GM18867 (cell line): Measurements from ENCODE around the gene KIF18A.
"Not testable (repeated sequence)": the region's sequence is repeated elsewhere in the genome, so short reads cannot be mapped to it uniquely, and the experiment has no call there.

ENCODE experiments used
- ATAC-seq: cut with Tn5 transposase; IDR thresholded peaks from one replicate; pipeline ENCODE4 v1.9.1; 2021; ENCODE audit warnings: mild to moderate bottlenecking, moderate library complexity; ENCODE audit not compliant: unreplicated experiment

KIF18A gene

DNA sequence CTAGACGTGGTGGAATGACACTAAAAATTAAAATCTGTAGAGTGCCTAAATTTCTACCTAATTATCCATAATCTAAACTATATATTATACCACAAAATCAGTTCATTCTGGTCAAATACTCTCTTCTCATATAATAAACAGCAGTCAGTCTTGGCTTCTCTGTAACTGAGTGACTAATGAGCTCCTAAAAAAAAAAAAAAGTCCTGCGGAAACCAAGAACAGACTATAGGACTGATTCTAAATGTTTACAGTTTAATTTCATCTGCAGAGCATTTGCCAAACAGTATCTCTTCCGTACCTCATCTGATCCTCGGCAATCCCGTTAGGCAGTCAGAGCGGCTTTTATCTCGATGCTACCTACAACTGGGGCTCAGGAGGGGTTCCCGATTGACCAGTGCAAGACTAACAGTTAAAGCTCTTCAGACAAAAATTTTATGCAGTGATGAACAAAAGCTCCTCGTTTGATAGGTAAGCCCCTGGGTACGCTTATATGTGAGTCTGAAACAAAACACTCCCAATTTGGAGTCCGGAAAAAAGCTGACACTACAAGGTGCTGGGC is 686 bp downstream of the KIF18A start:
- peak; percentile 2 for ATAC-seq

DNA sequence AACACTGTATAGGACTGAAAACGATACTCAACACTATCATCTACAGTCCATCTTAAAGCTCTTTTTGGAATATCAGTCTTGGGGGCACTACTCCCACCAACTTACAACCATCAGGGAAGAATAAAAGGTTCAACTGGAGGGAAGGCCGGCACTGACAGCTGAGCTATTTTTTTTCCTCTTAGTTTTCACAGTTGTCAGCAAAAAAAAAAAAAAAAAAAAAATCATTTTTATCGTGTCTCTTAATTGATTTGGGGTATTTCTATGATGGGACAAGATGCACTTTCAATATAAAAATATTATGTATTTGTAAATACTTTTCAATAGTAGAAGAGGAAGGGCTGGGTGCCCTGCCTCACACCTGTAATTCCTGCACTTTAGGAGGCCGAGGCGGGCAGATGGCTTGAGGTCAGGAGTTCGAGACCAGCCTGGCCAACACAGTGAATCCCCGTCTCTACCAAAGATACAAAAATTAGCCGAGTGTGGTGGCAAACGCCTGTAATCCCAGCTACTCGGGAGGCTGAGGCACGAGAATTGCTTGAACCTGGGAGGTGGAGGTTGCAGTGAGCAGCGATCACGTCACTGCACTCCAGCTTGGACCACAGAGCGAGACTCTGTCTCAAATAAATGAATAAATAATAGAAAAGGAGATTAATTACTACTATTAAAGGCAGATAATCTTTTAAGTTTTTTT is 1.5 kb downstream of the KIF18A start:
- ATAC-seq: no peak

DNA sequence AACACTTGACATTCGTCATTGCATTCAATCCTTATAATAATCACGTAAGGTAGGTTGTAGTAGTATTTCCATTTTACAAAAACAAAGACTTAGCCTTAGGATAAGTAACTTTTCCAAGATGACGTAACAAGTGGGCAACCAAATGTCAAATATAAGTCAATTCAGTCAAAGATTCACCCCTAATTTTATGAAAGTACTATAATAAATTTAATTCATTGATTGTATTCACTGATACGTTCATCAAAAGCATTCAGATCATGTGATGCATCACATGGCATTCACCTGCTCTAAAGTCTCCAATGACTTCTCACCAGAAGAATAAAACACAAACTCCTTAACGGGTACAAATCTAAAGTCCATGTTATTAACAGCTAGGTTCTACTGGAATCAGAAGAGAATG is 2.1 kb downstream of the KIF18A start:
- ATAC-seq: no peak

DNA sequence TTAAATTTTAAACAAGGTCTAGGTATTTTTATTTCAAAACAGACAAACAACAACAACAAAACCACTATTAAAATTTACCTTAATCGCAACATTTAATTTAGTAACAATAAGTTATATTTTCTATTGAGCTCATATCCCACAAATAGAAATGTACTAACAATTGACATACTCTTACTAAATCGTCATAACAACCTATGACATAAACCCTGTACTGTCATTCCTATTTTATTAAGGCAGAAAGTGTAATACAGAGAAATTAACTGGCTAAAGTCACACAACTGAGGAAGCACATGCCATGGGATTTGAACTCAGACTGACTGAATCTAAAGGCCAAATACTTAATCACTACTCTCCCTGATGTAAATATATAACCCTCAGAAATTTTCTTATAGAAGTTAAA is 3.0 kb downstream of the KIF18A start:
- no peak for ATAC-seq

DNA sequence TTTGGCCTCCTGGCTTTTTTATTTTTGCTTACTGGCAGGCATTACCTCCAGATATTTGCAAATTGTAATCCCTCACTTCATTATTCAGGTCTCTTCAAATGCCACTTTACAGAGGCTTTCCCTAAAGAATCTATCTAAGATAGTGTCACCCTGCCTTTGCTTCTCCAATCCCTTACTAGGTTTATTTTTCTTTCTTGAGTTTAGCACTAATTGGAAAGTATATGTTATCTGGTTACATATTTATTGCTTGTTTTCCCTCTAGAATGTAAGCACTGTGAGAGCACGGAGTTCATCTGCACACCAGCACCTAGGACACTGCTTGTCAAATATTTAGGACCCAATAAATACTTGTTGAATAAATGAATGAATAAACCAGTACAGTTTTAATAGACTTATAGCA is 3.5 kb downstream of the KIF18A start:
- ATAC-seq: no peak

DNA sequence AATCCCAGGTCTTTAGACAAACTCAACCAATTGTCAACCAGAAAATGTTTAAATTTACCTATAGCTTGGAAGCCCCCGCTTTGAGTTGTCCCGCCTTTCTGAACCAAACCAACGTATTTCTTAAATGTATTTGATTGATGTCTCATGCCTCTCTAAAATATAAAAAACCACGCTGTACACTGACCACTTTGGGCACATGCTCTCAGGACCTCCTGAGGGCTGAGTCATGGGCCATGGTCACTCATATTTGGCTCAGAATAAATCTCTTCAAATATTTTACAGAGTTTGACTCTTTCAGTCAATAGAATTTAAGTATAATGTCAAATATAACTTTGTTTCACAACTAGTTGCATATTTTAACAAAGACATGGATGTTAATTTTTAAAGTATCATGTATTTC is 5.7 kb downstream of the KIF18A start:
- not testable (repeated sequence) for ATAC-seq

DNA sequence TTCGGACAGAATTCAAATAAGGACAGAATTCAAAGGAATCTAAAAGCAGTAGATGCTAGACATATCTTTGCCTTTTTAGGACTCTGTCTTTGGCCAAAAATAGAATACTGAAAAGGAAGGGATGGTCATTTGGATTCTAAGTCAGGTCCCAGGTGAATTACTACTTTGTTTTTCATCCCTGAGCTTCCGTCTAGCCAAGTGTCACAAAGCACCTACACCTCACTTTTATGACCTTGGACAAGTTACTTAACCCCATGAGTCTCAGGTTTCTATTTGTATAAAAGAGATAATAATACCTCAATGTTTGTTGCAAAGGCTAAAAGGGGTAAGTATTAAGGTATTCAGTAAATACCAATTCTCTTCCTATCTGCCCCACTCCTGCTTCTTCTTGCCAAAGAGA is 7.3 kb downstream of the KIF18A start:
- ATAC-seq: no peak

DNA sequence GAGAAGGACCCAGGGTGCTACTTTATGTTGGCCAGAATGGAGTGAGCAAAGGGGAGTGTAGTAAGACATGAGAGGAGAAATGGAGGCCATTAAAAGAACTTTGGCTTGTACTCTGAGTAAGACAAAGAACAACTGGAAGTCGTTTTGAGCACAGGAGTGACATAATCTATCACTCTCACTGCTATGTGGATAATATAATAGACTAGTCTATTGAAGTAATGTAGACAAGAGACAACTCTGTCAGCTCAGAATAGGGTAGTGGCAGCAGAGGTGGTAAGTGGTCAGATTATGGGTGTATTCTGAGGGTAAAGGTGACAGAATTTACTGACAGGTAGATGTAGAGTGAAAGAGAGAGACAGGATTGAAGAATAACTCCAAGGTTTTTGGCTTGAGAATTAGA is 8.2 kb downstream of the KIF18A start:
- no peak for ATAC-seq

DNA sequence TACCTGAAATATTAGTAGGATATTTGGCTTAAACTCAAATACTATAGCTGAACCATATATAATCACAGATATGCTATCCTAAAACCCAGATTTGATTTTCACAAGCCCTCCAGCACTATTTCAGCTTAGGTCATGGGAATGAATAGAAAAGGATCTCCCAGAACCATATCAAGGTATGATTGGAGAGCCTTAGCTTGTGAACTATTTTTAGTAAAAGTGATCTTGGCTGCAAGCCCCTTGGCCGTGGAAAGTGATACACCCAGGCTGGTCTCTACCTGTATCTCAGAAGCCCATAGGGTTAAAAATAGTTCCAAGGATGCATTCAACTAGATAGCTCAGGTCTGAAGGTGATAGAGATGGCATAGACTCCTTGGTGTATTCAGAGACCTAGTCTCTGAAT is 9.7 kb downstream of the KIF18A start:
- ATAC-seq: no peak

DNA sequence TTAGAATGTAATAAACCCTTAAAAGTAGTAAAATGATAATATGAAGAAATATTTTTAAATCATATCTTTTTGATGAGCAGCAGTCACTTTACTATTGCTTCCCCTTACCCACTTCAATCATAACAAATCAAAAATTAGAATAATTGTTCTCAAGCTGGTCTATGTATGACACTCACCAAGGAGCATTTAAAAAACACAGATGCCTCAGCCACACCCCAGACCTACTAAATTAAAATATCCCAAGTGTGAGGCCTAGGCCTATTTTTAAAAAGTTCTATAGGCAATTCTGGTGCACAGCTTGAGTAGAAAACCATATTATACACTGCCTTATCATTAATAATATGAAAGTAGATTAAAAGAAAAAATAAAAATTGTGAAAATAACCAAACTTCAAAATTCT is 15.2 kb downstream of the KIF18A start:
- ATAC-seq: no peak

DNA sequence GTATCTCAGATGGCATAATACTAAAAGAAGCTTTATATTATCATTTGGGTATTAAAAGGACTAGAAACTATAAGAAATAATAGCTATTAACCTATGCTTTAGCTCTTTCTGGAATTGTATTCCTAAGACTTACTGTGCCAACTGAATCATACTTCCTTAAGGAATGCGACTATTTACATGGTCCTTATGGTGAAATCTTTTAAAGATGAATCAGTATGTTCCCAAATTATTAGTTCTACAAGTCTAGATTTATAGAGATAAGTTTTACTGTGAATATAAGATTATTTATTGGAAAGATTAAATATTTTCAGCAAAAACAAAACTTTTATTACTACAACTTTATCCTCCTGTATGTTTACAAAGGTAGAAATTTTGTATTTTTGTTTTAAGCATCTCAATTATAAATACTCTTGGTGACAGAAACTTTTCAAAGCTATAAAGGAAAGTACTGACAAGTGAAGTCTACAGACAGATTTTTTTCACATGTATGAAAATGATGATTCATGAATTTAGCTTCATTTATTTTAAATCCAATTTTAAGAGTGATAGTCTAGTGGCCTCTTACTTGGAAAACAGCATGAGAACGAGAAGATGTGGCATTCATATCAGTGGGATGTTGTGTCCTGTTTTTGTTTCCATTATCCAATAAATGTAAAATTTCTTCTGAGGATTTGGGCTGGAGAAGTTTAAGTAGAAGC is 17.8 kb downstream of the KIF18A start:
- no peak for ATAC-seq

DNA sequence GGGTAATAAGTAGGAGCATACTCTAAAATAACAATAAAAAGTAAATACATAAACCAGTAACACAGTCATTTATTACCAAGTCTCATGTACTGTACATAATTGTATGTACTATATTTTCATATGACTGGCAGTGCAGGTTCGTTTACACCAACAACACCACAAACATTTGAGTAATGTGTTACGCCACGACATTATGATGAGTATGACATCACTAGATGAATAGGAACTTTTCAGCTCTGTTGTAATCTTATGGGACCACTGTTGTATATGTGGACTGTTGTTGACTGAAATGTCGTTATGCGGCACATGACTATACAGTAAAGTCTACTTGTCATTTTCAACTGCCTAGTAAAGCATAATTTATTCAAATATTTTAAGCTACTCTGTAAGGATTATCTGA is 18.6 kb downstream of the KIF18A start:
- no peak for ATAC-seq

DNA sequence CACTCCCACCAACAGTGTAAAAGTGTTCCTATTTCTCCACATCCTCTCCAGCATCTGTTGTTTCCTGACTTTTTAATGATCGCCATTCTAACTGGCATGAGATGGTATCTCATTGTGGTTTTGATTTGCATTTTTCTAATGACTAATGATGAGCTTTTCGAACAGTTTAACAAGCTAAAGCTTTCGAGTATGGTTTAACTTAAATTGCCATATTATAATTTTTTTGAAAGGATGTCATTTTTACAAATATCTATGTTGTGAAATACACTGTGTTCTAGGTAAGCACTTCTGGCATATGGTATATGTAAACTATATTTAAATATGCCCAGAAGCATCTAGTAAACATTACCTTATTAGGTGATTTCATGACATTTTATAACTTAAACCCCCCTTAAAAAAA is 20.3 kb downstream of the KIF18A start:
- not testable (repeated sequence) for ATAC-seq

DNA sequence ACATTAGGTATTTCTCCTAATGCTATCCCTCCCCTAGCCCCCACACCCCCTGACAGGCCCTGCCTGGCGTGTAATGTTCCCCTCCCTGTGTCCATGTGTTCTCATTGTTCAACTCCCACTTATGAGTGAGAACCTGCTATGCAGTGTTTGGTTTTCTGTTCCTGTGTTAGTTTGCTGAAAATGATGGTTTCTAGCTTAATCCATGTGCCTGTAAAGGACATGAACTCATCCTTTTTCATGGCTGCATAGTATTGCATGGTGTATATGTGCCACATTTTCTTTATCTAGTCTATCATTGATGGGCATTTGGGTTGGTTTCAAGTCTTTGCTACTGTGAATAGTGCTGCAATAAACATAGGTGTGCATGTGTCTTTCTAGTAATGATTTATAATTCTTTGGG is 20.8 kb downstream of the KIF18A start:
- not testable (repeated sequence) for ATAC-seq

DNA sequence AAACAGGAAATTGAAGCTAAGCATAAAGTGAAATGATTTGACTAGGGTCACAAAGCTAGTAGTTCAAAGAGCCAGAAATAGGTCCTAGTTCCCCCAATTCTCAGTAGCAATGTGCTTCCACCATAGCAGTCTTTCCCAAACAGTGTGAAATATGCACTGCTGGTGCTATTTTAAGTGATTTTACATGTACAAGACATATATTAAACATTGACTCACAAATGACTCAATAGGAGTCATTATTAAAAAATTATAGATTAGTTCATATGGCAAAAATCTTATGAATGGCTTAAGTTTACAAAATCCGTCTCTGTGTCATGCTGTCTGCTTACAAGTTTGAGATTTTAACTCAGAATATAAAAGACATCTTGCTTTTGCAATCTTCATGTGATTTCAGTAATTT is 21.4 kb downstream of the KIF18A start:
- ATAC-seq: no peak

DNA sequence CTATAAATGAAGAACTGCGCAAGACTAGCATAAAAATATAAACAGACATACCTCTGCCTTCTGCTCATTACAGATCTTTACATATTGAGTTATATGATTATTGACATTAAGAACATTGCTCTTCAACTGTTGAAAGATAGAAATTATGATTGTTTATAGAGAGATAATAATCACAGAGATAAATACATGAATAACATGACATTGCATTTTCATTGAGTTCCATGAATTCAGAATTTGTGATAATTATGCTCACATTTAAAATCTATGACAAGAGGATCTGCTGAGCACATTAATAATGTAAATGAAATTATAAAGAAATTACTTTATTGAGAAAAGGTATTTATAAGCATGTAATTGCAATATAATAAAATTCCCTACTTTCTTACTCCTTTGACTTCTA is 24.8 kb downstream of the KIF18A start:
- ATAC-seq: no peak

DNA sequence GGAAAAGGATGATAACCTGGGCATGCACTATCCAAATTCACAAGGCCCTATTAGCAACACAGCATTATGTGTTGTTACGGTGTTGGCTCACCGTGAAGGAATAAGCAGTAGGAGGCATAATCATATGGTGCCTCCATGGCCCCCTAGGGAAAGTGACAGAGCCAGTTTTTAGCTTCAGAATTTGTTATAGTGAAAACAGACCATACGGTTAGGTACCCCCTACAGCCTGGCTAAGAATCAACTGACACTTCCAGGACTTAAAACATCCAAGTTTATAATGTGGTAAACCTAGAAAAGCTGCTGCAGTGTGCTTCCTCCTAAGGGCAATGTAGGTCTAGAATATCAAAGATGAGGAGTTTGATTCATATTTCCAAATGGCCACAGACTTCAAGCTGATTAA is 30.4 kb downstream of the KIF18A start:
- no peak for ATAC-seq

DNA sequence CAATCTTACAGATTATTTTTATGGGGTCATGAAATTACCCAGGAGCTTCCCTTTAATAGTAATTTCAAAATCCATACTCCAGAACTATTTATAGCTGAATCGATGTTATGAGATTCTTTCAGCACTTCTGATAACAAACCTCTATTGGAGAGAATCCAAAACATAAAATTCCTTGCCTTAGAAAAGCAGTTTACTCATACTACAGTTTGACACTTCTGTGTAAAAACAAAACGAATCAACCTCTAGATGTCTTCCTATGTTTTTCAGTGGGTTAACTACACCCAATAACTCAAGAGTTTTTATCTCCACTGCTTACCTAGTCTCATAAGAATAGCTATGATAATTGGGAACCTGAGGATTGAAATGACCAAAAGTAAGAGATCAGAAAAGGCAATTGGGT is 35.6 kb downstream of the KIF18A start:
- ATAC-seq: no peak

DNA sequence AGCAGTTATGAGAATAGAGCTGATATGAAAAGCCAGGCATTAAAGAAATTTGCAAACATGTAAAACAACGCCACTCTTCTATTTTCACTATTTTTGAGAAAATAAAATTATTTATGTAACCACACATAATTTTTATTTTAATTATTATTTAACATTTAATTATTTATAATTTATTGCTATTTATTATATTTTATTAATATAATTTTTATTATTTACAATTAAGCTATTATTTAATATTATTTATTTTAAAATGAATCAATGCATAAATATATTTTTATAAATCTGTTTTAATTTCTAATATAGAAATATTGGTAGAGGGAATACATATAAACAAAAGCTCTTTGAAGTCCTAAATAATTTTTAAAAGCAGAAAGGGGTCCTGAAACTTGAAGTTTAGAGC is 36.7 kb downstream of the KIF18A start:
- no peak for ATAC-seq

DNA sequence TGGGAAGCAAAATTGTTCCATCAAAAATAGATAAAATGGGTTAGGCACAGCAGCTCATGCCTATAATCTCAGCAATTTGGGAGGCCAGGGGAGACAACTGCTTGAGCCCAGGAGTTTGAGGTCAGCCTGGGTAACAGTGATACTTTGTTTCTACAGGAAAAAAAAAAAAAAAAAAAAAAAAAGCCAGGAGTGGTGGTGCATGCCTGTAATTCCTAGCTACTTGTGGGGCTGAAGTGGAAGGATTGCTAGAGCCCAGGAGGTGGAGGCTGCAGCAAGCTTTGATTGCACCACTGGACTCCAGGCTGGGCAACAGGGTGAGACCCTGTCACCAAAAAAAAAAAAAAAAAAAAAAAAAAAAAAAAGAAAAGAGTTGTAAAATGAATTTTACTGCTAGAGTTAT is 49.6 kb downstream of the KIF18A start:
- no peak for ATAC-seq

DNA sequence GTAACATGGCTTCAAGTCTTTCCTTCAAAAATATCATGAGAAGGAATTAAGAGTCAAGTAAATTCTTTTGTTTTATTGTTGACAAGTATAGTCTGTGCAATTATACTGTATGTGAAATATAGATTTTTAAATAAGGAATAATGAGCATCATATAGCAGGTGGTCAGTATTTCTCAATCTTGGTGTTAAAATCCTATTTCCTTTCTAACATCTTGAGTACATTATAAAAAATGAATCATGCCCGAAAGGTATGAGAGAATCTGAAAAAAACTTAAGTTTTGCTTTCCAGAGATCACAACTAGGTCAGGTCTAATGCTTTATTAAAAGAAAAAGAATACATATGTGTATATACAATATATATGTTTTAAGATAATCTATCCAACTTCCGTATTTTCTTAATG is 53.1 kb downstream of the KIF18A start:
- no peak for ATAC-seq
